K562 (cell line): ENCODE data around the gene STT3A. TPM values are rescaled to one million over a fixed set of nuclear protein-coding genes. Genes with fewer than 3 reads are reported as not detected.
A peak's percentile ranks its signal among the peaks of the same experiment; 100 is the strongest.

Experiments used
- AFF1 ChIP-seq, 2 experiments: fragments of 450-650 bp; IDR thresholded peaks; 2 replicates each; pipeline ENCODE4 v1.6.1; 2018; ENCODE audit warnings: mild to moderate bottlenecking in 2 of 2, low read depth in 1 of 2; ENCODE audit not compliant: partially characterized antibody in 2 of 2
- CREB1 ChIP-seq, 2 experiments: sonication (generic) in 1 of 2; formaldehyde crosslinking in 1 of 2; IDR thresholded peaks; 2 replicates each; pipeline versions ENCODE4 v1.6.1 to v1.8.0; 2012 to 2022; ENCODE audit warnings: inconsistent platforms in 1 of 2, mild to moderate bottlenecking in 1 of 2, missing genetic modification reagents in 1 of 2, moderate library complexity in 1 of 2
- CTCF ChIP-seq, 3 experiments: IDR thresholded peaks in 2 of 3; conservative IDR thresholded peaks in 1 of 3; 2 replicates each; pipeline ENCODE4 v1.5.1; 2011 to 2012; ENCODE audit warnings: low read length in 3 of 3, mild to moderate bottlenecking in 3 of 3, control low read depth in 2 of 3, improper control_type of control experiment in 1 of 3, inconsistent platforms in 1 of 3, low read depth in 1 of 3, mixed read lengths in 1 of 3, moderate library complexity in 1 of 3; ENCODE audit not compliant: insufficient read depth in 2 of 3
- DACH1 ChIP-seq: fragments of 450-650 bp; IDR thresholded peaks from 2 replicates; pipeline ENCODE4 v1.6.1; 2018; ENCODE audit not compliant: partially characterized antibody
- FOXM1 ChIP-seq, 2 experiments: fragments of 450-650 bp in 1 of 2; sonication (generic) in 1 of 2; formaldehyde crosslinking in 1 of 2; IDR thresholded peaks; 2 replicates each; pipeline versions ENCODE4 v1.6.1 to v1.9.0; 2017 to 2022; ENCODE audit warnings: low read depth in 2 of 2, mild to moderate bottlenecking in 2 of 2, missing genetic modification reagents in 1 of 2, moderate library complexity in 1 of 2
- HNRNPL ChIP-seq: fragments of 200-400 bp; formaldehyde crosslinking; IDR thresholded peaks from 2 replicates; pipeline ENCODE4 v1.6.1; 2017; ENCODE audit warnings: low read depth, mild to moderate bottlenecking, low read length
- JUNB ChIP-seq: fragments of 450-650 bp; formaldehyde crosslinking; conservative IDR thresholded peaks from 2 replicates; pipeline ENCODE4 v1.4.0; 2020; ENCODE audit warnings: mild to moderate bottlenecking
- KDM1A ChIP-seq, 2 experiments: fragments of 450-650 bp; IDR thresholded peaks; 2 replicates each; pipeline ENCODE4 v1.6.1; 2016; ENCODE audit warnings: mild to moderate bottlenecking in 2 of 2
- MEF2A ChIP-seq: IDR thresholded peaks from 2 replicates; pipeline ENCODE4 v1.6.1; 2011; ENCODE audit warnings: low read depth, mild to moderate bottlenecking, low read length, moderate library complexity; ENCODE audit not compliant: control insufficient read depth
- MEIS2 ChIP-seq: fragments of 450-650 bp; IDR thresholded peaks from 2 replicates; pipeline ENCODE4 v1.6.1; 2014; ENCODE audit warnings: mild to moderate bottlenecking; ENCODE audit not compliant: partially characterized antibody
- NFE2L1 ChIP-seq: fragments of 450-650 bp; IDR thresholded peaks from 2 replicates; pipeline ENCODE4 v1.6.1; 2016; ENCODE audit warnings: missing genetic modification characterization, low read depth, mild to moderate bottlenecking, missing compliant biosample characterization, moderate library complexity, borderline replicate concordance
- SPI1 ChIP-seq: IDR thresholded peaks from 2 replicates; pipeline ENCODE4 v1.6.1; 2011; ENCODE audit warnings: low read depth, low read length, control low read depth, borderline replicate concordance
- polyA plus RNA-seq, 8 experiments: library from polyadenylated mRNA; depleted of rRNA in 4 of 8; stranded (reverse) in 5 of 8; unstranded in 3 of 8; fragments of >200 nt; fragmentation: Nextera tagmentation in 2 of 8; fragmentation: Illumina TruSeq in 1 of 8; extraction: Ambion mirVana in 2 of 8; extraction: Trizol in 1 of 8; gene quantifications; 2 replicates each; pipeline versions ENCODE4 v1.2.1 to v1.2.3, GENCODE V29; 2011 to 2014; ENCODE audit warnings: inconsistent platforms in 1 of 8, missing spikeins in 1 of 8
- total RNA-seq, 7 experiments: library from RNA; depleted of rRNA in 6 of 7; stranded (reverse); fragments of >200 nt in 6 of 7; fragmentation: Illumina TruSeq in 2 of 7; extraction: Trizol in 2 of 7; gene quantifications; 2 replicates each; pipeline versions ENCODE4 v1.2.1 to v1.2.3, GENCODE V29; 2011 to 2021; ENCODE audit warnings: low replicate concordance in 1 of 7
- TF ChIP-seq, protein P1 (sequence below): sonication (generic); formaldehyde crosslinking; IDR thresholded peaks from 2 replicates; pipeline ENCODE4 v1.8.0; 2022; ENCODE audit warnings: mild to moderate bottlenecking, missing genetic modification reagents, borderline replicate concordance

STT3A gene
- total and polyA plus RNA-seq, 9 of the 15 experiments (the other 6 are each of a cell fraction or from before 2014, with no cell fraction given): 70.7 to 330 (median 192) TPM

DNA sequence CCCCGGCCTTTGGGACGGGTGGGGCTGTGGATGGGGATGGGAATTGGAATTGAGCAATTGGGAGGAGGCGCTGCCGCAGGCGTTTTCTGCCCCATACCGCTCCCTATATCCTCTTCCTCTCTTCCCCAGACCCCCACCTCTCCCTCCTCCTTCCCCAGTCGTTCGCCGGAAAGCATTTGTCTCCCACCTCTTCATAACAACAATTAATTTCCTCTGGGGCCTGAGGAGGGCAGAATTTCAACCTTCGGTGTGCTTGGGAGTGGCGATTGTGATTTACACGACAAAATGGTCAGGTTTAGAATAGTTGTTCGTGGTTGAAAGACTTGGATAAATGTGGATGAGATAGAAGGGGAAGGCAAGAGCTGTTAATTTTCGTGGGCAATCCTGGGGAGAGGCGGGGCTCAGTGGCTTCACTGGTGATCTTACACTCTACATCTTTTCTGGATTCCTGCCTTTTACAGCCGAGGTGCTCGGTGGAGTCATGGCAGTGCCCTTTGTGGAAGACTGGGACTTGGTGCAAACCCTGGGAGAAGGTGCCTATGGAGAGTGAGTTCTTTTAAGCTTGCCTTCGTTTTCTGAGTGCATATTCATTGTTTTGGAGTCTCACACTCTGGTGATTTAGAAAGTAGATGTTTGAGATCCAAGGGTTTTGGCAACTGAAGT lies 33.8 kb downstream of the STT3A start (continued):
- no peak for TF ChIP-seq CREB1 (IDR thresholded peaks at IDR 0.05)
- no peak for TF ChIP-seq CREB1 (CRISPR knock-in tag; IDR thresholded peaks at IDR 0.05)
- TF ChIP-seq MEIS2: peak; percentile 31
- TF ChIP-seq, protein P1, sequence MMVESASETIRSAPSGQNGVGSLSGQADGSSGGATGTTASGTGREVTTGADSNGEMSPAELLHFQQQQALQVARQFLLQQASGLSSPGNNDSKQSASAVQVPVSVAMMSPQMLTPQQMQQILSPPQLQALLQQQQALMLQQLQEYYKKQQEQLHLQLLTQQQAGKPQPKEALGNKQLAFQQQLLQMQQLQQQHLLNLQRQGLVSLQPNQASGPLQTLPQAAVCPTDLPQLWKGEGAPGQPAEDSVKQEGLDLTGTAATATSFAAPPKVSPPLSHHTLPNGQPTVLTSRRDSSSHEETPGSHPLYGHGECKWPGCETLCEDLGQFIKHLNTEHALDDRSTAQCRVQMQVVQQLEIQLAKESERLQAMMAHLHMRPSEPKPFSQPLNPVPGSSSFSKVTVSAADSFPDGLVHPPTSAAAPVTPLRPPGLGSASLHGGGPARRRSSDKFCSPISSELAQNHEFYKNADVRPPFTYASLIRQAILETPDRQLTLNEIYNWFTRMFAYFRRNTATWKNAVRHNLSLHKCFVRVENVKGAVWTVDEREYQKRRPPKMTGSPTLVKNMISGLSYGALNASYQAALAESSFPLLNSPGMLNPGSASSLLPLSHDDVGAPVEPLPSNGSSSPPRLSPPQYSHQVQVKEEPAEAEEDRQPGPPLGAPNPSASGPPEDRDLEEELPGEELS (CRISPR knock-in tag): no peak
- TF ChIP-seq JUNB: no peak
- no peak for TF ChIP-seq HNRNPL
- TF ChIP-seq DACH1: no peak
- TF ChIP-seq FOXM1 (IDR thresholded peaks at IDR 0.05; ENCODE audit: low read depth): no peak
- TF ChIP-seq FOXM1 (CRISPR knock-in tag; IDR thresholded peaks at IDR 0.05; ENCODE audit: low read depth): no peak
- TF ChIP-seq MEF2A: no peak
- TF ChIP-seq CTCF (IDR thresholded peaks at IDR 0.05 in 2 of 3, conservative IDR thresholded peaks at IDR 0.05 in 1 of 3; ENCODE audit: insufficient read depth in 2 of 3, low read depth in 1 of 3, low read length in 3 of 3): peak; percentile 39 to 61 (median 57); a peak in 5 of 6 replicates
- TF ChIP-seq SPI1: peak; percentile 51; the same call in 1 of the 2 replicates
- TF ChIP-seq NFE2L1 (tag): no peak
- peak; percentile 50 to 72; a peak in 2 of 4 replicates for TF ChIP-seq KDM1A (IDR thresholded peaks at IDR 0.05)
- peak in 1 of 2 experiments; percentile 7 for TF ChIP-seq AFF1 (IDR thresholded peaks at IDR 0.05; ENCODE audit: low read depth in 1 of 2, partially characterized antibody in 2 of 2)
